Dedifferentiated amniotic fluid mesenchymal stem cell (primary cell): Measurements from ENCODE around the gene ZNF512B.
A peak's percentile ranks its signal among the peaks of the same experiment; 100 is the strongest.
"Not testable (repeated sequence)": the region's sequence is repeated elsewhere in the genome, so short reads cannot be mapped to it uniquely, and the experiment has no call there.

Experiments used
- DNase-seq: peaks from one replicate; pipeline ENCODE4 v3.0.0-alpha.2; 2016; ENCODE audit errors: extremely low spot score

ZNF512B gene

GRCh38 chr20:63963784-63964301, 5.9 kb downstream of the ZNF512B start:
- no peak for DNase-seq

DNA sequence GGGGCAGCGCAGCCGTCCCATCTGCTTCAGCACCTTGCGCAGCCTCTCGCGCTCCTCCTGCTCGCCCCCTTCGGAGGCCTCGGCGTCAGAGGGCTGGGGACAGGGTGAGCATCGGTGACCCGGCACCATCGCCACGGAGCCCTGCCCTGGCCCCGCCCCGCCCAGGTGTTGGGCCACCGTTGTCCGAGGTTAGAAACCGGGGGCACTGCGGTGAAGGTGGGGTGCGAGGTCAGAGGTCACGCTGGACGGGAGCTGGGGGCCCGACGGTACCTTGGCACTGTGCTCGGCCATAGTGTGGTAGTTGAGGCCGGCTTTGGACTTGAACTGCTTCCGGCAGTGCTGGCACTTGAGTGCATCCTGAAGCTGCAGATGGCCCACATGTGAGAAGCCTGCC, 6.4 kb downstream of the ZNF512B start:
- no peak for DNase-seq

DNA sequence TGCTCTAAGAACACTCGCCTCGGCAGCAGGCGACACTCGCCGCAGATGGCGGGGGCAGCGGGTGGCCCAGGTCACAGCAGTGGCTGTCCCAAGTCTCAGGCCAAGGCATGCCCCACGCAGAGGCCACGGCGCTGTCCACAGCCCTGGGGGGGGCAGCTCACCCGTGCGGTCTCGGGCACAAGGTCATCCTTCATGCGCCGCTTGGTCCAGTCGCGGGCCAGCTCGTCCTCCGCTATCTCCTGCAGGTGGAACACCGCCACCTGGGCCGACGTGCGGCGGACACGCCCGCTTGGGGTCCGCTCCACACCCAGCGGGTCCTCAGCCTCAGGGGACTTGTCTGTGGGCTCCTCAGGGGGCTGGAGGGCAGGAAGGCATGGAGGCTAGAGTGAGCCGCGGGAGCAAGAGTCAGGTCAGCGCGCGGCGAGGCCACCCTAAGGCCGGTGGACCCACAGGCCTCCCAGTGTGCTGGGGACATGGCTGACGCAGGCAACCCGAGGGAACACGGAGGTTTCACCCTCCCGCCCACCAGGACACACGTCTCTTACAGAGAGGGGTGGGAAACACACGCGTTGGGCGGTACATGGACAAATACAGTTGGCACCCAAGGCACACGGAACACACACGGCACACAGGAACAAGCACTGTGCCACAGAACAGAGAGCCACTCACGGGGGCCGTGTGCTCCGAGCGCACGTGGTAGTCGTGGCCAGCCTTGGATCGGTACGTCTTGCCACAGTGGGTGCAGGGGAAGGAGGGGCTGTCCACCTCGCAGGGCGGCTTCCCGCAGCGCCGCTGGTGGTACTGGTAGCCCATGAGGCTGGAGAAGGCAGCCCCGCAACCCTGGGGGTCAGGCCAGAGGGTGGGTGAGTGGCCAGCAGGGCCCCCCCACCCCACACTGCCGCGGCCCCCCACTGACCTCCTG, 7.0 kb downstream of the ZNF512B start:
- DNase-seq: no peak

- no peak for DNase-seq
Measured at GRCh38 chr20:63961664-63962425, 7.9 kb downstream of the ZNF512B start.

- not testable (repeated sequence) for DNase-seq
Measured at GRCh38 chr20:63960654-63961621, 8.8 kb downstream of the ZNF512B start.

DNA sequence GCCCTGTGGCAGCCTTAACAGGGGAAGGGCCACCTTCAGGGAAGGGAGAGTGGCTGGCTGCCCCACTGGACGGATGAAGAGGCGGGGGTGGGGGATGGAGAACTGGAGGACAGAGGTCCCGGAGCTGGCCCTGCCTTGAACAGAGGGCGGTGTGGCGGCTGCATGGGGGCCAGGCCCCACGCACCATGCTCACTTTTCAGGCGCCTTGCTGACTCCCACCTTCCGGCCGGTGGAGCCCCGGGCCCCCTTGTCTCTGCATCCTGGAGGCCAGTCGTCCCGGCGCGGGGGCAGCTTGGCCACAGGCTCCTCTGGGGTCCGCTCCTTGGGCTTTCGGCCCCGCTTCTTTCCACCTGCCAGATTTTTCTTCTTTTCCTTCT, 10.0 kb downstream of the ZNF512B start:
- DNase-seq: no peak

GRCh38 chr20:63958964-63959698, 10.6 kb downstream of the ZNF512B start:
- DNase-seq: no peak

DNA sequence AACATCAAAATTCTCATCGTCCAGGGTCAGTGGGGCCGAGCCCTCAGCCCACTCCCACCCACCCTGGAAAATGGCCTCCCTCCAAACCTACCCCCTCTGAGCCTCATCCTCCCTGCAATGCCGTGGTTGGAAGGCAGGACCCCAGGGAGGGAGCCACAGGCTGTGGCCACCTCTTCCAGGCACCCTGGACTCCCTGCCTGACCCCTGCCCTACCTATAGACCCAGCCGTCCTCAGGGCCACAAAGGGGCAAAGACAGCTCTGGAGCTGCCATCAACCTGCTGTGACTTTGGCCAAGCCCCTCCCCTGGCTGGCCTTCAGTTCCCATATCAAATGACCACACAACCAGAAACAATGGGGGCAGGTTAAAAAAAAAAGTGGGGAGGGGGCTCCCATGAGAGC, 11.3 kb downstream of the ZNF512B start:
- DNase-seq: no peak

DNA sequence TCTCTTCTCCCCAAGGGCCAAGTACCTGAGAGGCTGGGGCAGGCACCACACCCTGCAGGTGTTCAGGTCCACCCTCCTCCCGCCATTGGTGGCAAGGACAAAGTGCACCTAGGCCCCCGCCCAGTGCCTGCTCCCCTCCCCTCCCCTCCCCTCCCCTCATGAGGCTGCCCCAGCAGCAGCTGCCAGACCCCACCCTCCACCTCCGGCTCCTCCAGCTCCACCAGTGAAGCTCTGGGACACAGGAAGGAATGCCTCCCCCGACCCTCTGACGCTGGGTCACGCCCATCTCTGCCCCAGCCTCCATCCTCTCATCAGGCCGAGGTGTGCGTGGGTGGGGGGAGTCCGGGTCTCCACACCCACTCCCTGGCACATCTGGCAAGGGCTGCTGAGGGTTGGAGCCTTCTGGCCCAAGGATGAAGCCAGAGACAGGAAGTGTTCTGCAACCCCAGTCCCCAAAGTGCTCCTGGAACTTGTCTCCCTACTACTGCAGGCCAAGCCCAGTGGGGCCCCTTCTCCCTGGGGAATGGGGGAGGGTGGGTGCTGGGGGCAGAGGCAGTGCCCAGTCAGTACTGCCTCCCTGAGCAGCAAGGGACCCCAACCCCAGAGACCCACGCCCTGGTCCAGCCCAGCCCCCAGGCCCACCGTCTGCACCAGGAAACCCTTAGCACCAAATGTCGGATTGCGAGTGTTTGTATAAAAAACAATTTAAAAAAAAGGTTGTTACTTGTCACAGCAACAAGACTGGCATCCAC, 11.9 kb downstream of the ZNF512B start:
- no peak for DNase-seq

DNA sequence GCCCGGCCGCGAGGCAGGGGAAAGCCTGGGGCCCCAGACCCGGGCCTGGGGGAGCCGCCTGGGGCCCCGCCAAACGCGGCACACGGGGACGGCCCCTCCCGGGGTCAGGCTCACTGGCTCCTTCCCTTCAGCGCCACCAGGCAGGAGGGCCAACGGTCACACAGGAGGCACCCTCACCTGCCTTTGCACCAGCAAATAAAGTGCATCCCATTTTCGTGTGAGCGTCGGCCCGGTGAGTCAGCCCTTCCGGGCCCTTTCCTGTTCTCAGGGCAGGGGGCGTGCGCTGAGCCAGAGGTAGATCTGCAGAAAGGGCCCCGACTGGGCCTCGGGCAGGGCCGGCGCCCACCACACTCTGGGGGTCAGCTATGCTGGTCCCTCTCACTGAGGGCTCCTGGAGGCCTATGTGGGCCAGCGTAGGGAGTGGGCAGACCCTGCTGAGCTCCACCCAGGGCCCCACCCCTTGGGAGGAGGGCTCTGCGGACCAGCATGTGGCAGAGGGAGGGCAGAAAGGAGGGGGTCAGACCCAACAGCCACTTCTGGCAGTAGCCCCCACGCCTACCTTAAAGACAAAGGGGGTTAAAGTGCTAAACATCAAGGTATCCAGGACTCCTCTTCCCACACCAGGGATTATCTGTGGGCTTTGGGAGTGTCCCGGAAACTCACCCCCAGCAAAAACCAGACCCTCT, 12.6 kb downstream of the ZNF512B start:
- DNase-seq: peak; percentile 24

DNA sequence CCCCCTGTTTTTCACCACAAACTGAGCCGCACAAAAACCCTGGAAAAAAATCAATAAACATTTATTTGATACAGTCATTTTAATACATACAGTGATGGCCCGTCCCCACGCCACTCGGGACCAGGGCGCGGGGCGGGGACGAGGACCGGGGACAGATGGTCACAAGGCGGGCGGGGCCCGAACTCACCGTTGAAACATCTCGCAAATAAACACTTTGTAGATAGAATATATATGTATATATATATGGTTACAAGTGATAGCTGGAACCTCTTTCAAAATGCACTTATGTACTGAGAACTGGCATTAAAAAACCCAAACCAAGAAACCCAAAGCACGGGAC, 13.1 kb downstream of the ZNF512B start:
- no peak for DNase-seq

- DNase-seq: peak; percentile 77
Measured at GRCh38 chr20:63955827-63956663, 13.7 kb downstream of the ZNF512B start, which contains the start of gene UCKL1. UCKL1 (minus strand) TSS chr20:63956416; CDS start chr20:63956372, 44 bp downstream.

- DNase-seq: no peak
Measured at GRCh38 chr20:63955281-63955826, 14.4 kb downstream of the ZNF512B start.

DNA sequence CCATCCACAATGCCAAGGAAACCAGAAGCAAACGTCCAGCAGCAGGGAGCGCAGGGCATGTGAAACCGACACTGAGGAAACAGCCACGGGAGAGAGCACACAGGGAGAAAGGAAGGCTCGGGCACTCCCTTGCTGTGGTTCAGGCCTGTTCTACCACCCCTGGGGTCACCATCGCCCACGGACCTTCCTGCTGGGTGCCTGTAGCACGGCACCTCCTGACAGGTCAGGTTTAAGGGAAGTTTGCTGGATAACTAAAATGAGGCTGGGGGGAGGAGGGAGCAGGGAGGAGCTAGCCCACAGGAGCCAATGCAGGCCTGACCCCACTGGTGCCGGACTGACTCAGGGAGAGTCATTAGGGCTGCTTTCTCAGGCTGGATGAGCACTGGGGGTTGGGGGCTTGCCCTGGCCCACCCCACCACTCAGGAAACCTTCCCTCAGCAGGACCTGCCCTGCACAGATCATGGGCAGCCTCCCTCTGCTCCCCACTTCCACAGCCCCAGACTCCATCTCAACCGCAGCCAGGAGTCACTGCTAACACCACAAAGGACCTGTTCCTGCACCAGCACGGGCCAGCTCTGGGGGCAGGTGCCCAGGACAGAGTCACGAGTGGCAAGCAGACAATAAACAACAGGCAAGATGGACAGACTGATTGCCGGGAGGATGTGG, 15.8 kb downstream of the ZNF512B start:
- no peak for DNase-seq

GRCh38 chr20:63952769-63953168, 17.0 kb downstream of the ZNF512B start:
- DNase-seq: no peak

DNA sequence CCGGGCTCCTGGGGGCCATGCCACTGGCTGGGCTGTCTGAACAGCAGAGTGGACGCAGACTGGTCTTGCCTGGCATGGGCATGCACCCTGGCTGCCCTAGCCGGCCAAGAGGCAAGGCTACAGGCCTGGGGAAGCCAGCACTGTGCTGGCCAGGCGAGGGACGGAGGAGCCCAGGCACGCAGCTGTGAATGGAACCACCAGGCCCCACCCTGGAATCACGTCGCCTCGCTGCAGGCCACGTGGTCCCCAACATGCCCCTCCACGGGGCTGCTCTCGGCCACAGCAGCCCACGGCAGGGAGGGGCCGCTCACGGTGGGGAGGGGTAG, 17.6 kb downstream of the ZNF512B start:
- DNase-seq: no peak

GRCh38 chr20:63951398-63952209, 18.1 kb downstream of the ZNF512B start:
- no peak for DNase-seq
